HG03108 (cell line): Measurements from ENCODE around the gene WDR20.

Experiments
- ATAC-seq: cut with Tn5 transposase; IDR thresholded peaks from one replicate; pipeline ENCODE4 v1.9.1; 2021; ENCODE audit warnings: moderate library complexity; ENCODE audit not compliant: unreplicated experiment

The WDR20 gene

GRCh38 chr14:102196039-102196901, 56.6 kb downstream of the WDR20 start:
- ATAC-seq = no peak

- no peak for ATAC-seq
Observed at GRCh38 chr14:102196902-102197230, 57.2 kb downstream of the WDR20 start.

GRCh38 chr14:102197317-102197853, 57.7 kb downstream of the WDR20 start:
- no peak for ATAC-seq

- ATAC-seq = no peak
Observed at GRCh38 chr14:102200690-102201352, 61.1 kb downstream of the WDR20 start.

- no peak for ATAC-seq
Observed at GRCh38 chr14:102201353-102201738, 61.6 kb downstream of the WDR20 start.

GRCh38 chr14:102201776-102202175, 62.1 kb downstream of the WDR20 start:
- no peak for ATAC-seq

- no peak for ATAC-seq
Observed at GRCh38 chr14:102202944-102203343, 63.2 kb downstream of the WDR20 start.

- no peak for ATAC-seq
Observed at GRCh38 chr14:102203382-102203781, 63.7 kb downstream of the WDR20 start.

GRCh38 chr14:102205560-102205959, 65.9 kb downstream of the WDR20 start:
- no peak for ATAC-seq

- no peak for ATAC-seq
Observed at GRCh38 chr14:102206918-102207317, 67.2 kb downstream of the WDR20 start.

- no peak for ATAC-seq
Observed at GRCh38 chr14:102207831-102208365, 68.2 kb downstream of the WDR20 start.

GRCh38 chr14:102208741-102209140, 69.0 kb downstream of the WDR20 start:
- no peak for ATAC-seq

- ATAC-seq = no peak
Observed at GRCh38 chr14:102209224-102209966, 69.7 kb downstream of the WDR20 start.

- ATAC-seq = no peak
Observed at GRCh38 chr14:102210421-102211042, 70.8 kb downstream of the WDR20 start.

- ATAC-seq = no peak
Observed at GRCh38 chr14:102211240-102211639, 71.5 kb downstream of the WDR20 start.

- no peak for ATAC-seq
Observed at GRCh38 chr14:102212356-102212755, 72.7 kb downstream of the WDR20 start.

GRCh38 chr14:102212845-102213244, 73.1 kb downstream of the WDR20 start:
- no peak for ATAC-seq

- no peak for ATAC-seq
Observed at GRCh38 chr14:102213470-102213869, 73.8 kb downstream of the WDR20 start.

- no peak for ATAC-seq
Observed at GRCh38 chr14:102213984-102214658, 74.4 kb downstream of the WDR20 start.

GRCh38 chr14:102215071-102215470, 75.4 kb downstream of the WDR20 start:
- ATAC-seq = no peak
